Neural cell (in vitro differentiated cells): Measurements from ENCODE around the gene MBD3L5. TPM values are rescaled to one million over a fixed set of nuclear protein-coding genes. Genes with fewer than 3 reads are reported as not detected.

Source experiments
- H2AFZ ChIP-seq: fragments of 200-600, 300-800 bp; sonication (generic), shearing (Covaris generic); 2 replicates; pipeline ENCODE4 v1.6.0; 2014; ENCODE audit warnings: low read depth, mild to moderate bottlenecking, antibody characterized with exemption, low read length, moderate library complexity
- H3F3A ChIP-seq: fragments of 200-600 bp; shearing (Covaris generic); 2 replicates; pipeline ENCODE4 v1.6.1; 2016; ENCODE audit warnings: mild to moderate bottlenecking, moderate library complexity, mixed read lengths, antibody characterized with exemption, low read length; ENCODE audit not compliant: insufficient read depth, poor library complexity, severe bottlenecking
- H3K27ac ChIP-seq: fragments of 200-600, 300-800 bp; sonication (generic), shearing (Covaris generic); 2 replicates; pipeline ENCODE4 v1.5.1; 2014; ENCODE audit warnings: mild to moderate bottlenecking, low read length, moderate library complexity
- H3K27me3 ChIP-seq: fragments of 300-800, 200-600 bp; sonication (generic), shearing (Covaris generic); 2 replicates; pipeline ENCODE4 v1.6.0; 2014; ENCODE audit warnings: mild to moderate bottlenecking, low read depth, low read length, moderate library complexity; ENCODE audit not compliant: insufficient read depth
- H3K36me3 ChIP-seq: fragments of 300-800, 200-600 bp; sonication (generic), shearing (Covaris generic); 2 replicates; pipeline ENCODE4 v1.5.1; 2014; ENCODE audit warnings: mild to moderate bottlenecking, antibody characterized with exemption, low read length, moderate library complexity; ENCODE audit not compliant: insufficient read depth
- H3K4me2 ChIP-seq: fragments of 300-800, 200-600 bp; sonication (generic), shearing (Covaris generic); 2 replicates; pipeline ENCODE4 v1.6.0; 2014; ENCODE audit warnings: mild to moderate bottlenecking, low read length
- H3K4me3 ChIP-seq: fragments of 300-800, 200-600 bp; sonication (generic), shearing (Covaris generic); 2 replicates; pipeline ENCODE4 v1.5.1; 2014; ENCODE audit warnings: mild to moderate bottlenecking, low read length, moderate library complexity
- H3K79me2 ChIP-seq: fragments of 200-600 bp; shearing (Covaris generic); replicated peaks from 2 replicates; pipeline ENCODE4 v1.6.0; 2014; ENCODE audit warnings: mild to moderate bottlenecking, low read length, moderate library complexity; ENCODE audit not compliant: insufficient read depth
- H3K9ac ChIP-seq: fragments of 300-800, 200-600 bp; sonication (generic), shearing (Covaris generic); 2 replicates; pipeline ENCODE4 v1.6.1; 2016; ENCODE audit warnings: mild to moderate bottlenecking, low read length, mixed read lengths
- H3K9me2 ChIP-seq: fragments of 200-600 bp; shearing (Covaris generic); 2 replicates; pipeline ENCODE4 v1.6.1; 2016; ENCODE audit warnings: mild to moderate bottlenecking, low read length, mixed read lengths; ENCODE audit not compliant: insufficient read depth
- H3K9me3 ChIP-seq: fragments of 200-600, 300-800 bp; sonication (generic), shearing (Covaris generic); 2 replicates; pipeline ENCODE4 v1.6.1; 2016; ENCODE audit warnings: mild to moderate bottlenecking, mixed run types, low read length, moderate library complexity, mixed read lengths
- H4K20me1 ChIP-seq: fragments of 200-600 bp; shearing (Covaris generic); 2 replicates; pipeline ENCODE4 v1.6.1; 2016; ENCODE audit warnings: mild to moderate bottlenecking, mixed run types; ENCODE audit not compliant: insufficient read depth
- EP300 ChIP-seq: fragments of 450-650 bp; conservative IDR thresholded peaks from 2 replicates; pipeline ENCODE4 v1.6.1; 2014; ENCODE audit warnings: antibody characterized with exemption, mild to moderate bottlenecking, moderate library complexity; ENCODE audit not compliant: poor library complexity, severe bottlenecking
- EZH2 ChIP-seq: fragments of 200-600, 300-800 bp; shearing (Covaris generic), sonication (generic); IDR thresholded peaks from 2 replicates; pipeline ENCODE4 v1.6.1; 2014; ENCODE audit warnings: antibody characterized with exemption, low read length, borderline replicate concordance, mild to moderate bottlenecking; ENCODE audit not compliant: insufficient read depth, poor library complexity, severe bottlenecking
- MXI1 ChIP-seq: fragments of 450-650 bp; conservative IDR thresholded peaks from 2 replicates; pipeline ENCODE4 v1.6.1; 2014; ENCODE audit warnings: antibody characterized with exemption, mild to moderate bottlenecking; ENCODE audit not compliant: poor library complexity, severe bottlenecking
- POLR2AphosphoS5 ChIP-seq: IDR thresholded peaks from 2 replicates; pipeline ENCODE4 v1.6.1; 2012
- RAD21 ChIP-seq: fragments of 450-650 bp; conservative IDR thresholded peaks from 2 replicates; pipeline ENCODE4 v1.6.1; 2014; ENCODE audit warnings: antibody characterized with exemption, mild to moderate bottlenecking, moderate library complexity
- REST ChIP-seq: IDR thresholded peaks from 2 replicates; pipeline ENCODE4 v1.6.1; 2012; ENCODE audit warnings: borderline replicate concordance
- SMC3 ChIP-seq: fragments of 450-650 bp; conservative IDR thresholded peaks from 2 replicates; pipeline ENCODE4 v1.6.1; 2014; ENCODE audit warnings: antibody characterized with exemption, mild to moderate bottlenecking, moderate library complexity; ENCODE audit not compliant: poor library complexity
- TAF1 ChIP-seq: IDR thresholded peaks from 2 replicates; pipeline ENCODE4 v1.6.1; 2012; ENCODE audit warnings: low read depth
- polyA plus RNA-seq: library from polyadenylated mRNA; depleted of rRNA; stranded (reverse); fragments of >200 nt; gene quantifications from 2 replicates; pipeline ENCODE4 v1.2.3, GENCODE V29; 2014
- TF ChIP-seq, protein P1 (sequence below): fragments of 450-650 bp; IDR thresholded peaks from 2 replicates; pipeline ENCODE4 v1.5.1; 2014; ENCODE audit warnings: antibody characterized with exemption, mild to moderate bottlenecking, moderate library complexity; ENCODE audit not compliant: poor library complexity, severe bottlenecking

The MBD3L5 gene
- polyA plus RNA-seq, 1 donor from 2014 or later = not detected

DNA sequence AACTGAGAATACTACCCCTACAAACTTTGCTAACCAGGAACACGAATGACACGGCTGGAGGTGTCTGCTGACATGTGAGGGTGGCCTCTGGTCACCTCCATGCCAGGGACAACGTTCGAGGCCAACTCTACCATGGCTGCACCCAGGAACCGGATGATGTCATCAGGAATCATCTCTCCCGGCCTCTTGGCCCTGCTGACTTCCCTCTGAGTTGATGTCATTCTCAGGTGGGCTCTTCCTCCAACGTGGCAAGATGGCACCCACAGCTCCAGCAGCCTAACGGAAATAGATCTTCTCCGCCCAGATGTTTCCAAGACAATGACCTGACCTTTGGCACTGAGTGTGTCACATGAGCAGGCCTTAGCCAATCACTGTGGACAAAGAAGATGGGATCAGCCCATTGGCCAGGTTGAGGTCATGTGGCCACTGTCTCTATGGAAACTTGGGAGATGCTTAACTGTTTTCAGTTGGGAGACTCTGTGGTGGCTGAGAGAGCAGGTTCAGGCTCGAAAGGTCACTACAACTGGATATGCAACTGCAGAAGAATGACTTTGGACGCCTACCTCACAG lies 24.2 kb upstream of the MBD3L5 start:
- no peaks in the 10 kb centered on the region for H3F3A ChIP-seq
- no peak overlapping the region for H2AFZ ChIP-seq
- TF ChIP-seq, protein P1, sequence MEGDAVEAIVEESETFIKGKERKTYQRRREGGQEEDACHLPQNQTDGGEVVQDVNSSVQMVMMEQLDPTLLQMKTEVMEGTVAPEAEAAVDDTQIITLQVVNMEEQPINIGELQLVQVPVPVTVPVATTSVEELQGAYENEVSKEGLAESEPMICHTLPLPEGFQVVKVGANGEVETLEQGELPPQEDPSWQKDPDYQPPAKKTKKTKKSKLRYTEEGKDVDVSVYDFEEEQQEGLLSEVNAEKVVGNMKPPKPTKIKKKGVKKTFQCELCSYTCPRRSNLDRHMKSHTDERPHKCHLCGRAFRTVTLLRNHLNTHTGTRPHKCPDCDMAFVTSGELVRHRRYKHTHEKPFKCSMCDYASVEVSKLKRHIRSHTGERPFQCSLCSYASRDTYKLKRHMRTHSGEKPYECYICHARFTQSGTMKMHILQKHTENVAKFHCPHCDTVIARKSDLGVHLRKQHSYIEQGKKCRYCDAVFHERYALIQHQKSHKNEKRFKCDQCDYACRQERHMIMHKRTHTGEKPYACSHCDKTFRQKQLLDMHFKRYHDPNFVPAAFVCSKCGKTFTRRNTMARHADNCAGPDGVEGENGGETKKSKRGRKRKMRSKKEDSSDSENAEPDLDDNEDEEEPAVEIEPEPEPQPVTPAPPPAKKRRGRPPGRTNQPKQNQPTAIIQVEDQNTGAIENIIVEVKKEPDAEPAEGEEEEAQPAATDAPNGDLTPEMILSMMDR = no peak
- TF ChIP-seq RAD21 = no peak
- TF ChIP-seq EP300 = no peak
- TF ChIP-seq TAF1 = no peak
- TF ChIP-seq SMC3 = no peak
- TF ChIP-seq POLR2AphosphoS5 = no peak
- TF ChIP-seq EZH2 = no peak
- TF ChIP-seq MXI1 = no peak
- no peak for TF ChIP-seq REST
- H3K4me3 ChIP-seq = no peak overlapping the region
- no peak overlapping the region for H3K27ac ChIP-seq
- no peak overlapping the region for H3K4me2 ChIP-seq
- H3K9ac ChIP-seq = no peak overlapping the region
- no peaks in the 10 kb centered on the region for H3K9me2 ChIP-seq
- H3K9me3 ChIP-seq = no peaks in the 10 kb centered on the region
- no peaks in the 10 kb centered on the region for H3K27me3 ChIP-seq
- no peaks in the 10 kb centered on the region for H3K79me2 ChIP-seq
- no peaks in the 10 kb centered on the region for H3K36me3 ChIP-seq
- no peaks in the 10 kb centered on the region for H4K20me1 ChIP-seq

DNA sequence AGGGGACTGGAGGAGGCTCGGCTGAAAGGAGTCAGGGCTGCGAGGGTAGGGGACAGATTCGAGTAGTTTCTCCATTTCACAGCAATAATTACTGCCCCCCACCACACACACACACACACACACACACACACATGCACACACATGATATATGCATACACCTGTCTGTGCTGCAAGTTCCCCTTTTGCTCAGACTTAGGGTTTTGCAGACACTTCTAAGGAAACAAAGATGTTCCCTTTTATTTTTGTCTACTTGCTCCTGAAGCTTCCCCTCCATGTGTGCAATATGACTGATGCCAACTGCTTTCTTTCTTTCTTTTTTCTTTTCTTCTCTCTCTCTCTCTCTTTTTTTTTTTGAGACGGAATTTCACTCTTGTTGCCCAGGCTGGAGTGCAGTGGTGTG lies 22.5 kb upstream of the MBD3L5 start:
- Histone ChIP-seq H3F3A (no peaks in the 10 kb centered on the region), H3K9me2 (no peaks in the 10 kb centered on the region), H3K4me3 (no peak overlapping the region), H3K9me3 (no peaks in the 10 kb centered on the region), H2AFZ (no peak overlapping the region), H4K20me1 (no peaks in the 10 kb centered on the region), H3K27ac (no peak overlapping the region), H3K27me3 (no peaks in the 10 kb centered on the region), H3K9ac (no peak overlapping the region), H3K4me2 (no peak overlapping the region), H3K79me2 (no peaks in the 10 kb centered on the region), H3K36me3 (no peaks in the 10 kb centered on the region)
- TF ChIP-seq EP300 (no peak), MXI1 (no peak), EZH2 (no peak), SMC3 (no peak), TAF1 (no peak), RAD21 (no peak), POLR2AphosphoS5 (no peak)
- TF ChIP-seq, protein P1 = no peak
